A673 (cell line): ENCODE data around the gene DMD. TPM values are rescaled to one million over a fixed set of nuclear protein-coding genes. Genes with fewer than 3 reads are reported as not detected.

ENCODE experiments used
- BruUV-seq: library from RNA; stranded (reverse); fragments of 400-500 nt; replicated peaks from 2 replicates; lab custom pipeline; 2021; lab: Mats Ljungman, UMichigan
- CTCF ChIA-PET: fragments of 300-600 bp; sonication (Branson Sonifier 250); formaldehyde crosslinking; loops from one replicate; lab custom pipeline; 2022; ENCODE audit warnings: antibody characterized with exemption; lab: Charles Lee
- POLR2A ChIA-PET: fragments of 300-600 bp; sonication (Branson Sonifier 250); formaldehyde crosslinking; loops from one replicate; lab custom pipeline; 2022; ENCODE audit warnings: antibody characterized with exemption; ENCODE audit not compliant: low non-redundant PET; lab: Charles Lee
- DNase-seq: peaks from one replicate; pipeline ENCODE4 v3.0.0-alpha.2; 2015; ENCODE audit warnings: low spot score
- H3K27ac ChIP-seq: fragments of 200-600 bp; sonication (generic); 2 replicates; pipeline ENCODE4 v1.5.1; 2016; ENCODE audit warnings: mixed run types, low read depth, mild to moderate bottlenecking, mixed read lengths, antibody characterized with exemption, low read length; ENCODE audit not compliant: poor library complexity, severe bottlenecking
- H3K27me3 ChIP-seq: fragments of 200-600 bp; sonication (generic); replicated peaks from 2 replicates; pipeline ENCODE4 v1.6.1; 2017; ENCODE audit warnings: mixed run types, low read depth, mild to moderate bottlenecking, mixed read lengths, antibody characterized with exemption, low read length; ENCODE audit not compliant: insufficient read depth, poor library complexity
- H3K36me3 ChIP-seq: fragments of 200-600 bp; sonication (generic); 2 replicates; pipeline ENCODE4 v1.6.1; 2016; ENCODE audit warnings: mixed run types, mild to moderate bottlenecking, mixed read lengths, antibody characterized with exemption, low read length; ENCODE audit not compliant: insufficient read depth, poor library complexity, severe bottlenecking
- H3K4me1 ChIP-seq: fragments of 200-600 bp; sonication (generic); 2 replicates; pipeline ENCODE4 v1.6.1; 2017; ENCODE audit warnings: mixed run types, mild to moderate bottlenecking, mixed read lengths, antibody characterized with exemption, low read length; ENCODE audit not compliant: insufficient read depth, poor library complexity, severe bottlenecking
- H3K4me3 ChIP-seq: fragments of 200-600 bp; sonication (generic); 2 replicates; pipeline ENCODE4 v1.5.1; 2016; ENCODE audit warnings: low read depth, mixed run types, mild to moderate bottlenecking, mixed read lengths, low read length; ENCODE audit not compliant: poor library complexity, severe bottlenecking
- H3K9me3 ChIP-seq: fragments of 200-600 bp; sonication (generic); 2 replicates; pipeline ENCODE4 v1.6.1; 2016; ENCODE audit warnings: mixed run types, low read depth, mild to moderate bottlenecking, mixed read lengths, antibody characterized with exemption, low read length; ENCODE audit not compliant: poor library complexity, severe bottlenecking
- EZH2 ChIP-seq: fragments of 200-600 bp; sonication (generic); IDR thresholded peaks from 2 replicates; pipeline ENCODE4 v1.6.1; 2017; ENCODE audit warnings: borderline replicate concordance, low read depth, mild to moderate bottlenecking, mixed read lengths, antibody characterized with exemption, low read length; ENCODE audit not compliant: poor library complexity, severe bottlenecking
- intact Hi-C: fragments of 100-400 bp; cut with micrococcal nuclease; formaldehyde crosslinking; loops from one replicate; pipeline ENCODE4 v1.10.0; 2022; ENCODE audit not compliant: unreplicated experiment
- total RNA-seq: library from RNA; stranded (reverse); gene quantifications from 2 replicates; pipeline ENCODE4 v1.2.3, GENCODE V29; 2021
- TF ChIP-seq, protein P1 (sequence below): fragments of 300-800, 200-600 bp; sonication (generic); conservative IDR thresholded peaks from 2 replicates; pipeline ENCODE4 v1.5.1; 2017; ENCODE audit warnings: low read depth, mild to moderate bottlenecking, antibody characterized with exemption, low read length, moderate library complexity, mixed read lengths

Gene DMD
- total RNA-seq, 1 experiment from 2014 or later = 5.4 TPM

DNA sequence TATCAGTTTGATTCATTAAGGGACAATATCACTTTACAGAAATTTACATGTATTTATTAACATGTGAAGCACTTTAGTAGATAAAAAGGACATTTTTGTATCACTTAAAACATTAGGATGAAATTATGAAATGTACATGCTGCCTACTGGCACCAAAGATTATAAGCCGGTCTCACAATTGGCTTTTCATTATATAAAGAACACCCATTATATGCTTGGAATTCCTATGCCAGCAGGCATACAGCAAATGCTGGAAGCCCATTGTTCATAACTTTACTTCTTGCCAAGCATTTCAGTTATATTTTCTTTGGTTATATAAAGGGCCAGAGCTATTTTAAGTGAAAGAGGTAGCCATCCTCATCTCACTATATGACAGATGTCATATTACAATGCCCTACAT, 145.9 kb downstream of the DMD start:
- BruUV-seq = no TSS peak
- Histone ChIP-seq H3K4me1 (no peaks in the 10 kb centered on the region), H3K36me3 (no peaks in the 10 kb centered on the region), H3K4me3 (no peak overlapping the region), H3K27ac (no peak overlapping the region), H3K27me3 (no peaks in the 10 kb centered on the region), H3K9me3 (no peaks in the 10 kb centered on the region)
- CTCF ChIA-PET = no interaction called here
- DNase-seq = no peak
- TF ChIP-seq, protein P1, sequence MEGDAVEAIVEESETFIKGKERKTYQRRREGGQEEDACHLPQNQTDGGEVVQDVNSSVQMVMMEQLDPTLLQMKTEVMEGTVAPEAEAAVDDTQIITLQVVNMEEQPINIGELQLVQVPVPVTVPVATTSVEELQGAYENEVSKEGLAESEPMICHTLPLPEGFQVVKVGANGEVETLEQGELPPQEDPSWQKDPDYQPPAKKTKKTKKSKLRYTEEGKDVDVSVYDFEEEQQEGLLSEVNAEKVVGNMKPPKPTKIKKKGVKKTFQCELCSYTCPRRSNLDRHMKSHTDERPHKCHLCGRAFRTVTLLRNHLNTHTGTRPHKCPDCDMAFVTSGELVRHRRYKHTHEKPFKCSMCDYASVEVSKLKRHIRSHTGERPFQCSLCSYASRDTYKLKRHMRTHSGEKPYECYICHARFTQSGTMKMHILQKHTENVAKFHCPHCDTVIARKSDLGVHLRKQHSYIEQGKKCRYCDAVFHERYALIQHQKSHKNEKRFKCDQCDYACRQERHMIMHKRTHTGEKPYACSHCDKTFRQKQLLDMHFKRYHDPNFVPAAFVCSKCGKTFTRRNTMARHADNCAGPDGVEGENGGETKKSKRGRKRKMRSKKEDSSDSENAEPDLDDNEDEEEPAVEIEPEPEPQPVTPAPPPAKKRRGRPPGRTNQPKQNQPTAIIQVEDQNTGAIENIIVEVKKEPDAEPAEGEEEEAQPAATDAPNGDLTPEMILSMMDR = no peak
- no peak for TF ChIP-seq EZH2
- intact Hi-C loops = no loop called here
- POLR2A ChIA-PET = no interaction called here

DNA sequence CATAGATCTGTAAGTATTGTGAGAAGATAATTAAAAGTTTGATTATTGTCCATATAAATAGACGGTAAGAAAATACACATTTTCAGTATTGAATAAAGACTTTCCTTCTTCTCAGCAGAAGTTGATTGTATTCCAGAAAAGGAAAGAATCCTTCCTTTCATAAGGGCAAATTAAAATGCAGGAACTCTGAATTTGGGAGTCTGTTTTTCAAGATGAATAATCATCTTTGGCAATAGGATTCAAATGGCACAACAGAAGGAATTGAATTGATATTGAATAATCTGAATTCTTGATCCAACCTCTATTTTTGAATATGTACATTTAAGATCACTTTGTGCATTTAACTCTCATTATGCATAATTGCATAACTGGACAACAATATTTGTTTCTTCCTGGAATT, 149.3 kb downstream of the DMD start:
- no peak for DNase-seq
- ChIA-PET CTCF (no interaction called here), POLR2A (no interaction called here)
- no peak for TF ChIP-seq EZH2
- TF ChIP-seq, protein P1 = no peak
- Histone ChIP-seq H3K9me3 (no peaks in the 10 kb centered on the region), H3K36me3 (no peaks in the 10 kb centered on the region), H3K4me3 (no peak overlapping the region), H3K27ac (no peak overlapping the region), H3K27me3 (no peaks in the 10 kb centered on the region), H3K4me1 (no peaks in the 10 kb centered on the region)
- BruUV-seq = no TSS peak
- intact Hi-C loops = no loop called here

DNA sequence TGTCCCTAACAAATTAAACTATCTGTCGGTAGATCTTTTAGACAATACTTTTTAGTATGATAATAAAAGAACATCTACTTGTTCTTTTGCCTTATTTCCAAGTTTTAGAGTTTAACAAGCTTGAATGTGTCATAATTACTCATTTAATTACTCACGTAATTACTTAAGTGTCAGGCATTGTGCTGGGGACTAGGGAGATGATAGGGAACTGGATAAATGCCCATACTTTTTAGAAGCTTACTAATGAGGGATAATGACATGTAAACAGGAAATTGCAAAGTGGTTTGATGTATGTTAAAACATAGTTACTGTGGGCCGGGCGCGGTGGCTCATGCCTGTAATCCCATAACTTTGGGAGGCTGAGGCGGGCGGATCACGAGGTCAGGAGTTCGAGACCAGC, 158.3 kb downstream of the DMD start:
- Histone ChIP-seq H3K9me3 (no peaks in the 10 kb centered on the region), H3K36me3 (no peaks in the 10 kb centered on the region), H3K4me3 (no peak overlapping the region), H3K27ac (no peak overlapping the region), H3K27me3 (no peaks in the 10 kb centered on the region), H3K4me1 (no peaks in the 10 kb centered on the region)
- ChIA-PET CTCF (no interaction called here), POLR2A (no interaction called here)
- TF ChIP-seq, protein P1 = no peak
- TF ChIP-seq EZH2 = no peak
- no peak for DNase-seq
- BruUV-seq = no TSS peak
- intact Hi-C loops = no loop called here
